Gastroesophageal sphincter (tissue), 2 donors: ENCODE data around the gene NR3C2.

Experiments used
- EP300 ChIP-seq: sonication (generic); formaldehyde crosslinking; IDR thresholded peaks from one replicate; pipeline ENCODE4 v1.6.1; 2017; ENCODE audit warnings: antibody characterized with exemption, mild to moderate bottlenecking
- POLR2AphosphoS5 ChIP-seq: sonication (generic); formaldehyde crosslinking; IDR thresholded peaks from one replicate; pipeline ENCODE4 v1.6.1; 2017; ENCODE audit warnings: antibody characterized with exemption

DNA sequence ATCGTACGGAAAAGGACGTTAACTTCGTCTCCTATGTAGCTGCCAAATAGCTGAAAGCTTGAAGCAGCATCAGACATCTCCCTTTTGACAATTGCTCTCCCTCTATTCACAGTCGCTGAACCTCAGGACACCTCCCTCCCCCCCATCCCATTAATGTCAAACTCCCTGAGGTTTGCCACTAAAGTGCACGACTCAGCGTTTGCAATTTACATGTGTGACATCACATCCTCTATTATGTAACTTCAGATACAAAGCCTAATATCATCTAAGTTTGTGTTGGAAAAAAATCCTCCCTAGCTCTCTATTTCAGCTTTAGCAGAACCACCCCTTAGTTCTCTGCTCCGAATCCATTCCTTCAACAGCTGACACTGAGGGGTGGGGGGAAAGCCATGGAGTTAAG, 5.5 kb upstream of the NR3C2 start:
- TF ChIP-seq POLR2AphosphoS5 (no peak), EP300 (no peak)
